Measurements from ENCODE around the gene RBFOX2. TPM values are rescaled to one million over a fixed set of nuclear protein-coding genes. Genes with fewer than 3 reads are reported as not detected.

Gene RBFOX2
- total and polyA plus RNA-seq, 2 donors (not counting 1 experiment from before 2014, with no cell fraction given) = not detected

GRCh38 chr22:36015811-36016529, 12.7 kb downstream of the RBFOX2 start:
- Histone ChIP-seq H3K4me1 (ENCODE audit: control insufficient read depth in 2 of 2, insufficient read depth in 2 of 2, low read length in 2 of 2) (peaks cover 17 to 30% of the 10 kb centered on the region in 2 donors), H3K36me3 (replicated peaks in 1 of 2; ENCODE audit: control extremely low read depth in 1 of 2, control insufficient read depth in 1 of 2, extremely low read depth in 1 of 2, insufficient read depth in 2 of 2, low read length in 1 of 2) (no peaks in the 10 kb centered on the region), H2AFZ (ENCODE audit: insufficient read depth, low read depth, low read length, poor library complexity, severe bottlenecking) (no peak overlapping the region), H3K27me3 (replicated peaks in 1 of 4; ENCODE audit: control extremely low read depth in 1 of 4, control insufficient read depth in 3 of 4, insufficient read depth in 4 of 4, low read length in 3 of 4) (peaks cover 0 to 56% (median 50%) of the 10 kb centered on the region in 4 experiments), H3K4me2 (replicated peaks; ENCODE audit: low read depth, low read length, poor library complexity, severe bottlenecking) (no peak overlapping the region), H3K9ac (ENCODE audit: low read length) (no peak overlapping the region), H3K27ac (ENCODE audit: low read length in 2 of 2) (no peak overlapping the region), H3K79me2 (ENCODE audit: control insufficient read depth, insufficient read depth, low read length) (no peaks in the 10 kb centered on the region), H3K9me3 (ENCODE audit: control extremely low read depth in 1 of 3, control insufficient read depth in 2 of 3, insufficient read depth in 1 of 3, low read length in 2 of 3) (peaks cover 0 to 3% (median 0%) of the 10 kb centered on the region in 3 donors), H3K4me3 (ENCODE audit: control extremely low read depth in 1 of 5, extremely low read depth in 1 of 5, insufficient read depth in 1 of 5, low read depth in 2 of 5, low read length in 4 of 5) (no peak overlapping the region), H4K20me1 (ENCODE audit: control insufficient read depth, insufficient read depth, low read length, poor library complexity, severe bottlenecking) (no peaks in the 10 kb centered on the region)
- Mint-ChIP-seq H3K9me3 (ENCODE audit: insufficient read depth) (no peaks in the 10 kb centered on the region), H3K27me3 (peaks cover 65% of the 10 kb centered on the region), H3K4me3 (no peak overlapping the region), H3K27ac (peak overlapping the region; percentile 51), H3K4me1 (peaks cover 23% of the 10 kb centered on the region)
- no peak for DNase-seq
- ChIA-PET CTCF (no interaction called here), POLR2A (no interaction called here)
- intact Hi-C loops (cut with micrococcal nuclease) = loop anchor here (5.0 kb wide), 1 partner anchor 664 kb away; no protein-coding TSS in a partner anchor
- TF ChIP-seq, protein P1, sequence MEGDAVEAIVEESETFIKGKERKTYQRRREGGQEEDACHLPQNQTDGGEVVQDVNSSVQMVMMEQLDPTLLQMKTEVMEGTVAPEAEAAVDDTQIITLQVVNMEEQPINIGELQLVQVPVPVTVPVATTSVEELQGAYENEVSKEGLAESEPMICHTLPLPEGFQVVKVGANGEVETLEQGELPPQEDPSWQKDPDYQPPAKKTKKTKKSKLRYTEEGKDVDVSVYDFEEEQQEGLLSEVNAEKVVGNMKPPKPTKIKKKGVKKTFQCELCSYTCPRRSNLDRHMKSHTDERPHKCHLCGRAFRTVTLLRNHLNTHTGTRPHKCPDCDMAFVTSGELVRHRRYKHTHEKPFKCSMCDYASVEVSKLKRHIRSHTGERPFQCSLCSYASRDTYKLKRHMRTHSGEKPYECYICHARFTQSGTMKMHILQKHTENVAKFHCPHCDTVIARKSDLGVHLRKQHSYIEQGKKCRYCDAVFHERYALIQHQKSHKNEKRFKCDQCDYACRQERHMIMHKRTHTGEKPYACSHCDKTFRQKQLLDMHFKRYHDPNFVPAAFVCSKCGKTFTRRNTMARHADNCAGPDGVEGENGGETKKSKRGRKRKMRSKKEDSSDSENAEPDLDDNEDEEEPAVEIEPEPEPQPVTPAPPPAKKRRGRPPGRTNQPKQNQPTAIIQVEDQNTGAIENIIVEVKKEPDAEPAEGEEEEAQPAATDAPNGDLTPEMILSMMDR (IDR thresholded peaks at IDR 0.05) = no peak
- TF ChIP-seq EZH2 (IDR thresholded peaks at IDR 0.05; ENCODE audit: borderline replicate concordance, insufficient read depth, low read depth, low read length, poor library complexity, severe bottlenecking) = no peak
- ATAC-seq (ENCODE audit: low read depth) = no peak
- 67% methylated on average over 2 of the region's 2 CpGs for WGBS (ENCODE audit: insufficient coverage)

- Histone ChIP-seq H3K4me2 (replicated peaks; ENCODE audit: low read depth, low read length, poor library complexity, severe bottlenecking) (no peak overlapping the region), H4K20me1 (ENCODE audit: control insufficient read depth, insufficient read depth, low read length, poor library complexity, severe bottlenecking) (no peaks in the 10 kb centered on the region), H3K4me1 (ENCODE audit: control insufficient read depth in 2 of 2, insufficient read depth in 2 of 2, low read length in 2 of 2) (peaks cover 17 to 30% of the 10 kb centered on the region in 2 donors), H3K27ac (ENCODE audit: low read length in 2 of 2) (no peak overlapping the region), H3K27me3 (replicated peaks in 1 of 4; ENCODE audit: control extremely low read depth in 1 of 4, control insufficient read depth in 3 of 4, insufficient read depth in 4 of 4, low read length in 3 of 4) (peaks cover 0 to 57% (median 57%) of the 10 kb centered on the region in 4 experiments), H3K9me3 (ENCODE audit: control extremely low read depth in 1 of 3, control insufficient read depth in 2 of 3, insufficient read depth in 1 of 3, low read length in 2 of 3) (peaks cover 0 to 3% (median 0%) of the 10 kb centered on the region in 3 donors), H3K36me3 (replicated peaks in 1 of 2; ENCODE audit: control extremely low read depth in 1 of 2, control insufficient read depth in 1 of 2, extremely low read depth in 1 of 2, insufficient read depth in 2 of 2, low read length in 1 of 2) (no peaks in the 10 kb centered on the region), H2AFZ (ENCODE audit: insufficient read depth, low read depth, low read length, poor library complexity, severe bottlenecking) (no peak overlapping the region), H3K79me2 (ENCODE audit: control insufficient read depth, insufficient read depth, low read length) (no peaks in the 10 kb centered on the region), H3K9ac (ENCODE audit: low read length) (no peak overlapping the region), H3K4me3 (ENCODE audit: control extremely low read depth in 1 of 5, extremely low read depth in 1 of 5, insufficient read depth in 1 of 5, low read depth in 2 of 5, low read length in 4 of 5) (no peak overlapping the region)
- Mint-ChIP-seq H3K4me3 (no peak overlapping the region), H3K27me3 (peaks cover 70% of the 10 kb centered on the region), H3K27ac (no peak overlapping the region), H3K4me1 (peaks cover 23% of the 10 kb centered on the region), H3K9me3 (ENCODE audit: insufficient read depth) (no peaks in the 10 kb centered on the region)
- TF ChIP-seq, protein P1 (IDR thresholded peaks at IDR 0.05) = no peak
- no peak for TF ChIP-seq EZH2 (IDR thresholded peaks at IDR 0.05; ENCODE audit: borderline replicate concordance, insufficient read depth, low read depth, low read length, poor library complexity, severe bottlenecking)
- 100% methylated on average over 1 of the region's 4 CpGs for WGBS (ENCODE audit: insufficient coverage)
- DNase-seq = no peak
- ChIA-PET CTCF (interaction anchor here (1.0 kb wide), 1 partner anchor 51 kb away, joined by 3 read pairs; no protein-coding TSS in a partner anchor), POLR2A (no interaction called here)
- intact Hi-C loops (cut with micrococcal nuclease) = loop anchor here (5.0 kb wide), 1 partner anchor 663 kb away; no protein-coding TSS in a partner anchor
- no peak for ATAC-seq (ENCODE audit: low read depth)
Measured at GRCh38 chr22:36015155-36015810, 13.3 kb downstream of the RBFOX2 start.

Measured in B cell (primary cell).